WI38 (cell line): ENCODE results near the gene CPNE4.

Source experiments
- H3K4me3 ChIP-seq: 2 replicates; pipeline ENCODE4 v1.5.1; 2011; ENCODE audit warnings: low read depth, mild to moderate bottlenecking, control low read depth, low read length
- TF ChIP-seq, protein P1 (sequence below): IDR thresholded peaks from 2 replicates; pipeline ENCODE4 v1.5.1; 2012; ENCODE audit warnings: low read depth, mild to moderate bottlenecking, control low read depth, low read length

The CPNE4 gene

DNA sequence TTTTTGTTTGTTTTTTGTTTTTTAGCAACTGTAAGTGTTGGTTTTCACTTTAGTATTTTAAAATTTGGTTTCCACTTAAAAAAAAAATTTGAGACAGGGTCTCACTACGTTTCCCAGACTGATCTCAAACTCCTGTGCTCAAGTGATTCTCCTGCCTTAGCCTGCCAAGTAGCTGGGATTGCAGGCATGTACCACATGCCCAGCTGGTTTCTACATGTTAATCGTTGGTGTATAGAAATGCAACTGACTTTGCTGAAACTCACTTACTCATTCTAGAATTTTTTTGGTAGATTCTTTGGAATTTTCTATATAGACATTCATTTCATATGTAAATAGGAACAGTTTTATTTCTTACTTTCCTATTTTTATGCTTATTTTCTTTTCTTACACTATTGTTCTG lies 287.3 kb downstream of the CPNE4 start:
- no peak overlapping the region for H3K4me3 ChIP-seq
- TF ChIP-seq, protein P1, sequence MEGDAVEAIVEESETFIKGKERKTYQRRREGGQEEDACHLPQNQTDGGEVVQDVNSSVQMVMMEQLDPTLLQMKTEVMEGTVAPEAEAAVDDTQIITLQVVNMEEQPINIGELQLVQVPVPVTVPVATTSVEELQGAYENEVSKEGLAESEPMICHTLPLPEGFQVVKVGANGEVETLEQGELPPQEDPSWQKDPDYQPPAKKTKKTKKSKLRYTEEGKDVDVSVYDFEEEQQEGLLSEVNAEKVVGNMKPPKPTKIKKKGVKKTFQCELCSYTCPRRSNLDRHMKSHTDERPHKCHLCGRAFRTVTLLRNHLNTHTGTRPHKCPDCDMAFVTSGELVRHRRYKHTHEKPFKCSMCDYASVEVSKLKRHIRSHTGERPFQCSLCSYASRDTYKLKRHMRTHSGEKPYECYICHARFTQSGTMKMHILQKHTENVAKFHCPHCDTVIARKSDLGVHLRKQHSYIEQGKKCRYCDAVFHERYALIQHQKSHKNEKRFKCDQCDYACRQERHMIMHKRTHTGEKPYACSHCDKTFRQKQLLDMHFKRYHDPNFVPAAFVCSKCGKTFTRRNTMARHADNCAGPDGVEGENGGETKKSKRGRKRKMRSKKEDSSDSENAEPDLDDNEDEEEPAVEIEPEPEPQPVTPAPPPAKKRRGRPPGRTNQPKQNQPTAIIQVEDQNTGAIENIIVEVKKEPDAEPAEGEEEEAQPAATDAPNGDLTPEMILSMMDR, result no peak

DNA sequence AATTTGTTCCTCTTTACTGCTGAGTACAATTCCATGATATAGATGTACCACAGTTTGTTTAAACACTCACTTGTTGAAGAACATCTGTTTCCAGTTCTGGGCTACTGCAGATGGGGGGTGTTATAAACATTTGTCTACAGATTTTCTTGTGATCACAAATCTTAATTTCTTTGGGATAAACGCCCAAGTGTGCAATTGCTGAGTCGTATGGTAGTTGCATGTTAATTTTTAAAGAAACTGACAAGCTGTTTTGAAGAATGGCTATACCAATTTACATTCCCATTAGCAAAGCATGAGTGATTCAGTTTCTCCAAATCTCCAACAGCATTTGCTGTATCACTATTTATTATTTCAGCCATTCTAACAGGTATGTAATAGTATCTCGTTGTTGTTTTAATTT lies 290.0 kb downstream of the CPNE4 start:
- no peak overlapping the region for H3K4me3 ChIP-seq
- TF ChIP-seq, protein P1, result no peak

DNA sequence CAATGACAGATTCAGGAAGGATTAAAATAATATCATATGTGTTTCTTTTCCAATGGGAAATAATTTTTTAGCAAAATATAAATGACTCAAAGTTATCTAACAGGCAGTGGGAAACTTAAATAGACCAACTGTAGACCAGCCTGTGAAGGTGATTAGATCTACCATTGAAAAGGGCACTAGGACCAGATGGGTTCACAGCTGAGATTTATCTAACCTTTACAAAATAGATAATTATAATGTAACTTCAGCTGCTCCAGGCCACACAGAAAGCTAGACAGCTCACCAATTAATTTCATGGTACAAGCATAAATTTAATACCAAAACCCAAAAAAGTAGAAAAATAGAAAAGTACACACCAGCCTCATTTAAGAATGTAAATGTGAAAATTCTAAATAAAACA lies 291.7 kb downstream of the CPNE4 start:
- no peak overlapping the region for H3K4me3 ChIP-seq
- TF ChIP-seq, protein P1, result no peak

DNA sequence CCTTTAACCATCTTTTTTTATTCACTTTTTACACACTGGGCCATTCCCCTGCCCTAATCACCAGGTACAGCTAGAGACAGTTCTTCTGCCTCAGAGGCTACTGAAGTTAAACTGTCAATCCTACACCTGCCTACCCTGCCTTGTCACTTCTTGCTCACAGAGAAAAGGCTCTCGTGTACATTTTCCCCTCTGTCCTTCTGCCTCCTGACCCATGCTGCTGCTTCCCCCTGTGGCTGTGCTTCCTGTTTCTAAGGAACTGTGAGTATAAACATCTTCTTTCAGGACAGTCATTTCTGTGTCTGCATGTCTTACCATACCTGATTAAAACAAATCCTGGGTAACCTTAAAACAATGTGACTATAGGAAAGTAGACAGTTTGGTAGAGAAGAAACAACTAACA lies 295.6 kb downstream of the CPNE4 start:
- H3K4me3 ChIP-seq, result no peak overlapping the region
- TF ChIP-seq, protein P1, result no peak

DNA sequence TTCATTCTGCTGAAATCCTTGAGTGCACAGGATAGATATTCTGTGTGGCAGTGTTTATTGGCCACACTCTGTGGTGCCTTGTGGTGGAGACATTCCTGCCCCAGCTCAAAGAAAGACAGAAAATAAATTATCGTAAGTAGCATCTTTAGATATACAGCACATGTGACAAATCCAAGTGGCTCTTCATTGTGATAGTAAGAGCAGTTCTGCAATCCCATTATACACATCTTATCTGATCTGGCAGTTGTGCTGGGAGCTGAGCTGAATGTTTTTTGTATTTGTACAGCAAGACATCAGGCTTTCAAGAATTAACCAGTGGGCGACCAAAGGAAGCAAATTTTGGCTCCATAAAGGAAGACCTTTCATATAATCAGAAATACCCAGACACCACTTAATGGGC lies 296.7 kb downstream of the CPNE4 start:
- TF ChIP-seq, protein P1, result no peak
- no peak overlapping the region for H3K4me3 ChIP-seq

DNA sequence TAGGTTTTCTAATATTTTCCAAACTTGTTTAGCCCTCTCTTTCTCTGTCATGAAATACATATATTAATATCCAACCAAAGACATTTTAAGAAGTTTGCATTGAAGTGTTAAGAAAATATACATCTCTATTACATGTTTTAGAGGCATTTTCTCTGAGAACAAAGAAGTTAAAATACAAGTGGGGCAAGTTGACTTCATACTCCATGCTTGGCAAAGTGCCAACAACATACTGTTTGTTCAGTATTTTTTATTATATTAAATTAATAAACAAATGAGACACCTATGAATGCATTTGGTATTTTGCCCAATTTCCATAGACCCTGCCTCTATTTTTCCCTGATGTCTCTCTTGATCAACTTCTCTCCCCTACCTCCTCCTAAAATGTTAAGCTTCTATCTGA lies 299.3 kb downstream of the CPNE4 start:
- TF ChIP-seq, protein P1, result no peak
- no peak overlapping the region for H3K4me3 ChIP-seq

DNA sequence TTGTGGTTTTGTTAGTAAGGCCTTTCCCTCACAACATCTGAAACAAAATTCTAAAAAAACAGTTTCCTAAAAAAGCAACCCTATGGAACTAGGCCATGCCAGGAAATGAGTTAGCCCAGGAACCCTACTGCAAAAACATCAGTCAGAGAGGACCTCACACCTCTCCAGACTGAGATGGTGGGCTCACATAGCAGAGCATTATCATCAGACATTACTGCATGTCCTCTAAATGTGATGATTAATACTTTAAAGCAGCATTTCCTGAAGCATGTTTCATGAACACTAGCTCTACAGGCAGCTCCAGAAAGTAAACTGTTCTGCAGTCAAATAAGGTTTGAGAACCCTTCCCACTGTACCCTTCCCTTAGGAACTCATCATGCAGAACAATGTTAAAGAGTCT lies 299.7 kb downstream of the CPNE4 start:
- H3K4me3 ChIP-seq, result no peak overlapping the region
- TF ChIP-seq, protein P1, result no peak
